ENCODE measurements around the gene ABCC1.
"Not testable (repeated sequence)": the region's sequence is repeated elsewhere in the genome, so short reads cannot be mapped to it uniquely, and the experiment has no call there.

ABCC1 gene

GRCh38 chr16:16146380-16147315 is 197.2 kb downstream of the ABCC1 start:
- DNase-seq, result no peak

GRCh38 chr16:16147316-16147999 is 198.0 kb downstream of the ABCC1 start:
- DNase-seq, result no peak

GRCh38 chr16:16148000-16148599 is 198.7 kb downstream of the ABCC1 start:
- DNase-seq, result not testable (repeated sequence)

- no peak for DNase-seq
These were observed 199.3 kb downstream of the ABCC1 start for GRCh38 chr16:16148755-16149154.

GRCh38 chr16:16149710-16150116 is 200.3 kb downstream of the ABCC1 start:
- no peak for DNase-seq

GRCh38 chr16:16150117-16150877 is 200.9 kb downstream of the ABCC1 start:
- no peak for DNase-seq

- no peak for DNase-seq
These were observed 201.4 kb downstream of the ABCC1 start for GRCh38 chr16:16150878-16151152.

GRCh38 chr16:16151315-16151714 is 201.9 kb downstream of the ABCC1 start:
- DNase-seq, result no peak

GRCh38 chr16:16153000-16153399 is 203.6 kb downstream of the ABCC1 start:
- not testable (repeated sequence) for DNase-seq

- no peak for DNase-seq
These were observed 205.0 kb downstream of the ABCC1 start for GRCh38 chr16:16154281-16154951.

GRCh38 chr16:16155234-16155633 is 205.8 kb downstream of the ABCC1 start:
- no peak for DNase-seq

GRCh38 chr16:16157166-16157565 is 207.8 kb downstream of the ABCC1 start:
- DNase-seq, result no peak

- no peak for DNase-seq
These were observed 208.8 kb downstream of the ABCC1 start for GRCh38 chr16:16158082-16158658.

- no peak for DNase-seq
These were observed 209.4 kb downstream of the ABCC1 start for GRCh38 chr16:16158741-16159374.

GRCh38 chr16:16159662-16160061 is 210.2 kb downstream of the ABCC1 start:
- no peak for DNase-seq

GRCh38 chr16:16161319-16161718 is 211.9 kb downstream of the ABCC1 start:
- DNase-seq, result no peak

GRCh38 chr16:16161840-16162239 is 212.4 kb downstream of the ABCC1 start:
- not testable (repeated sequence) for DNase-seq

GRCh38 chr16:16162591-16162990 is 213.2 kb downstream of the ABCC1 start:
- DNase-seq, result no peak

GRCh38 chr16:16163109-16163508 is 213.7 kb downstream of the ABCC1 start:
- no peak for DNase-seq

GRCh38 chr16:16163571-16163970 is 214.2 kb downstream of the ABCC1 start:
- DNase-seq, result no peak

- no peak for DNase-seq
These were observed 214.8 kb downstream of the ABCC1 start for GRCh38 chr16:16164243-16164642.

- no peak for DNase-seq
These were observed 216.7 kb downstream of the ABCC1 start for GRCh38 chr16:16166085-16166484.

Data from activated CD8-positive, alpha-beta memory T cell treated with anti-CD3 and anti-CD28 coated beads for 24 hours (primary cell).